DOHH2 (cell line): ENCODE data around the gene PTPRT.

ENCODE experiments used
- CTCF ChIP-seq: fragments of 200-600 bp; sonication (generic); IDR thresholded peaks from one replicate; pipeline ENCODE4 v1.5.1; 2014; ENCODE audit warnings: antibody characterized with exemption, mild to moderate bottlenecking, low read depth, low read length; ENCODE audit not compliant: poor library complexity, severe bottlenecking
- EZH2phosphoT487 ChIP-seq: fragments of 200-600 bp; sonication (generic); IDR thresholded peaks from 2 replicates; pipeline ENCODE4 v1.6.1; 2017; ENCODE audit warnings: borderline replicate concordance, mild to moderate bottlenecking, antibody characterized with exemption, low read length, moderate library complexity, mixed read lengths

- no peak for TF ChIP-seq CTCF
- TF ChIP-seq EZH2phosphoT487: no peak
Measured at GRCh38 chr20:42261766-42262270, 927.9 kb downstream of the PTPRT start.
